ENCODE measurements around the gene SLC2A13.

SLC2A13 gene

DNA sequence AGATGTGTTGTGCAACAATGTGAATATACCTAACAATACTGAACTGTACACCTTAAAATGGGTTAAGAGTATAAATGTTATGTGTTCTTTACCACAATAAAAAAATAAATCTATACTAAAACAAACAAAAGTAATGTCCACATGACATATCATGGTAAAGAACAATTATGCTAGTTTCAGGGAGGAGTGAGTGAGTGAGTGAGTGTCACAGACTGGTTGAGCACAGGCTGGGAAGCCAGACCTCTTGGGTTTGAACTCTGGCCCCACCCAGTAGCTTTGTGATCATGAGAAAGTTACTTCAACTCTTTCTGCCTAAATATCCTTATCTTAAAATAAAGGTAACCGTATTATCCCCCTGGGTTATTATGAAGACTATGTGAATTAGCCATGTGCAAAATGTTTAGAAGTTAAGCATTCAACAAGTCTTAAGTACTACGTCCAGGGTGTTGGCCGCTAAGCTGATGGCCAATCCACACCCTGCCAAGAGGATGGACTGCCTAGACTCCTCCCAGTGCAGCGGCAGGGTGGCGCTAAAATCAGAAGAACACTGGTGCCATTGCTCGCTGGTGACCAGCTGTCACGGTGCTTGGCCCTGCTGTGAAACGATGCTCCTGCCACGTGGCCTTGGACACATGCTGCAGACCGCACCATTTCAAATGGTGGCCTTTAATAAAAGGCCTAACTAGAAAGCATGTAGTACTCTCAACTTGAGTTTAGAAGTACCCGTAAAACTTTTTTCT lies 7.3 kb downstream of the SLC2A13 start:
- no peak overlapping the region for H3K4me3 ChIP-seq (ENCODE audit: low read length)
- TF ChIP-seq, protein P1, sequence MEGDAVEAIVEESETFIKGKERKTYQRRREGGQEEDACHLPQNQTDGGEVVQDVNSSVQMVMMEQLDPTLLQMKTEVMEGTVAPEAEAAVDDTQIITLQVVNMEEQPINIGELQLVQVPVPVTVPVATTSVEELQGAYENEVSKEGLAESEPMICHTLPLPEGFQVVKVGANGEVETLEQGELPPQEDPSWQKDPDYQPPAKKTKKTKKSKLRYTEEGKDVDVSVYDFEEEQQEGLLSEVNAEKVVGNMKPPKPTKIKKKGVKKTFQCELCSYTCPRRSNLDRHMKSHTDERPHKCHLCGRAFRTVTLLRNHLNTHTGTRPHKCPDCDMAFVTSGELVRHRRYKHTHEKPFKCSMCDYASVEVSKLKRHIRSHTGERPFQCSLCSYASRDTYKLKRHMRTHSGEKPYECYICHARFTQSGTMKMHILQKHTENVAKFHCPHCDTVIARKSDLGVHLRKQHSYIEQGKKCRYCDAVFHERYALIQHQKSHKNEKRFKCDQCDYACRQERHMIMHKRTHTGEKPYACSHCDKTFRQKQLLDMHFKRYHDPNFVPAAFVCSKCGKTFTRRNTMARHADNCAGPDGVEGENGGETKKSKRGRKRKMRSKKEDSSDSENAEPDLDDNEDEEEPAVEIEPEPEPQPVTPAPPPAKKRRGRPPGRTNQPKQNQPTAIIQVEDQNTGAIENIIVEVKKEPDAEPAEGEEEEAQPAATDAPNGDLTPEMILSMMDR (IDR thresholded peaks at IDR 0.05; ENCODE audit: insufficient read depth, low read depth, low read length, missing control alignments) = no peak
- DNase-seq (ENCODE audit: low read depth) = no peak

DNA sequence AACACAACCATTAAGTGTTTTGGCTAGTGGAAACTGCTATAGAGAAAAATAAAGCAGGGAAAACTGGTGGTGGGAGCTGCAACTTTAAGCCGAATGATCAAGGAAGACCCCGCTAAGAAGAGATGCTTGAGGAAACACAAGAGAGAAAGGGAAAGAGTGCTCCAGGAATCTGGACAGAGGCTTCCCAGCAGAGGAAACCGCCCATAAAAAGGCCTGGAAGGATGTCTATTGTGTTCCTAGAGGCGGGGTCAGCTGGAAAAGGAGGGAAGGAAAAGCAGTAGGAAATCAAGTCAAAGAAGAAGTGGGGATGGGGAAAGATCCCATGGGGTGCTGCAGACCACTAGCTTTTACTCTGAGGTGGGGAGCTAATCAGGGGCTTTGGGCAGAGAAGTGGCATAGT lies 12.4 kb downstream of the SLC2A13 start:
- H3K4me3 ChIP-seq (ENCODE audit: low read length) = no peak overlapping the region
- TF ChIP-seq, protein P1 (IDR thresholded peaks at IDR 0.05; ENCODE audit: insufficient read depth, low read depth, low read length, missing control alignments) = no peak
- no peak for DNase-seq (ENCODE audit: low read depth)

DNA sequence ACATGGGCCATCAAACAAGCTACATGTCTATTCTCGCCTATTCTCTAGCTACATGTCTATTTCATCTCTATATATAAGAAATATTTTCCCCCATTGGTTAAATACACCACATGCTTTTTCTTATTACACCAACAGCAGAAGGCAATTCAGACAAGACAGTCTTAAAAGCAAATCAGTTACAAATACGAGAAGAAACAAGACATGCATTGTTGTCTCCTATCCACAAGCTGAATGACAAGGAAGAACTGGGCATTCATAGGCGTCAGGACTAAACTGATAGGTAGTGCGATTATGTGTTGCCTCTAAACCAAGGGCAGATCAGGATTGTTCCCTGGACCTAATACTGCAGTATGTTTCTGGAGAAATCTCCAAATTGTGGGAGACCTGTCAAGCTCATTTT lies 19.4 kb downstream of the SLC2A13 start:
- TF ChIP-seq, protein P1 (IDR thresholded peaks at IDR 0.05; ENCODE audit: insufficient read depth, low read depth, low read length, missing control alignments) = no peak
- DNase-seq (ENCODE audit: low read depth) = no peak
- no peak overlapping the region for H3K4me3 ChIP-seq (ENCODE audit: low read length)

DNA sequence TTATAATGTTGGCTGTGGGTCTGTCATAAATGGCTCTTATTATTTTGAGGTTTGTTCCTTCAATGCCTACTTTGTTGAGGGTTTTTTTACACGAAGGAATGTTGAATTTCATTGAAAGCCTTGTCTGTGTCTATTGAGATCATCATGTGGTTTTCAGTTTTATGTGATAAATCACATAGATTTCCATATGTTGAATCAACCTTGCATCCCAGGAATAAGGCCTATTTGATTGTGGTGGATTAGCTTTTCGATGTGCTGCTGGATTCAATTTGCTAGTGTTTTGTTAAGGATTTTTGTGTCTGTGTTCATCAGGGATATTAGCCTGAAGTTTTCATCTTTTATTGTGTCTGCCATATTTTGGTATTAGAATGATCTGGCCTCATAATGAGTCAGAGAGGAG lies 27.6 kb downstream of the SLC2A13 start:
- TF ChIP-seq, protein P1 (IDR thresholded peaks at IDR 0.05; ENCODE audit: insufficient read depth, low read depth, low read length, missing control alignments) = no peak
- H3K4me3 ChIP-seq (ENCODE audit: low read length) = no peak overlapping the region
- no peak for DNase-seq (ENCODE audit: low read depth)

DNA sequence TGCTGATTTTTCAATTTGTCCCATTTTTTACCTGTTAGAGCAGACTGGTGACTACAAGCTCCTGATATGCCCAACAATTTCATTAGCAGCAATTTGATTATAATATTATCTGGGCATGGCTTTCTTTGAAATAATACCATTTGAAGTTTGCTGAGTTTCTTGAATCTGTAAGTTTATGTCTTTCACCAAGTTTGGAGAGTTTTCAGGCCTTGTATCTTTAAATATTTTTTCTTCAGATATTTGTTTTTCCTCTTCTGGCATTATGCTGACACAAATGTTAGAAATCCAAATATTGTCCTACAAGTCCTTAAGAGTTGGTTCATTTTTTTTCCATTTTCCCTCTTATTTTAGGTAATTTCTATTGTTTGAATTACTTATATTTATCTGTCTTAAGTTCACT lies 30.4 kb downstream of the SLC2A13 start:
- DNase-seq (ENCODE audit: low read depth) = no peak
- H3K4me3 ChIP-seq (ENCODE audit: low read length) = no peak overlapping the region
- TF ChIP-seq, protein P1 (IDR thresholded peaks at IDR 0.05; ENCODE audit: insufficient read depth, low read depth, low read length, missing control alignments) = no peak

DNA sequence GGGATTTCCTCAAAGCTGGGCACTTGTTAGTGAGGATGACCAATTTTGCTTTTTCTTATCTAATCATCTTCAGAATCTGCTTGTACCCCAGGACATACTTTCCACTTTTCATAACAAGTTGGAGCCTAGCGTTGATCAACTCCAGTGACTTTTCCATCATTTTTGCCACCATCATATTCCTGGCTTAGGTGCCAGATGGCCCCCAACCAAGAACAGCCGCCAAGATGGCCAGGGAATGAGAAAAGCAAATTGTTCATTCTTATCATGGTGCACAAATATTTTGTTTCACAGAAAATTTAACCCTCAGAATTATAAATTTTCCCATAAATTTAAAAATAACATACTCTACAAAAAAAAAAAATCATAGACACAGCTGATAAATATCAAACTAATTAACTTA lies 37.5 kb downstream of the SLC2A13 start:
- H3K4me3 ChIP-seq (ENCODE audit: low read length) = no peak overlapping the region
- TF ChIP-seq, protein P1 (IDR thresholded peaks at IDR 0.05; ENCODE audit: insufficient read depth, low read depth, low read length, missing control alignments) = no peak
- no peak for DNase-seq (ENCODE audit: low read depth)

DNA sequence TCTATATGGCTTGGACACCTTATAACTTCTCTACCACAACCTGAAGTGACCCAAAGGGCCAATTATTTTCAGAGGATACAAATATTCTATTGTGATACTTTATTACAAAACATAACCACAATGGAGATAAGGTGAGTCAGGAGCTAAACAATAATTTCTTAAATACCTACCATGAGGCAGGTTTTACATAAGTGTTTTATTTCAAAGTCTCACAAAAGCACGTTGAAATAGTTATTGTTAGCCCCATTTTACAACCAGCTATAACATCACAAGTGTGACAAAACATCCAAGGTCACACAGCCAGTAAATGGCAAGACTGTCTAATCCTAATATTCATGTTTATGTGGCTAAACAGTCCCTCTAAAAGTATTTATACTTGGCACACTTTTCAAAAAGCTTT lies 40.2 kb downstream of the SLC2A13 start:
- no peak for DNase-seq (ENCODE audit: low read depth)
- TF ChIP-seq, protein P1 (IDR thresholded peaks at IDR 0.05; ENCODE audit: insufficient read depth, low read depth, low read length, missing control alignments) = no peak
- no peak overlapping the region for H3K4me3 ChIP-seq (ENCODE audit: low read length)
